SK-N-SH (cell line): ENCODE data around the gene ARHGAP4. TPM values are rescaled to one million over a fixed set of nuclear protein-coding genes. Genes with fewer than 3 reads are reported as not detected.

Source experiments
- CTCF ChIA-PET: fragments of 300-600, 350-600 bp; formaldehyde crosslinking; extraction: SDS; loops from one replicate; lab custom pipeline; 2021; lab: Yijun Ruan, JAX
- POLR2A ChIA-PET: fragments of 350-600 bp; sonication (Branson Sonifier 250); formaldehyde crosslinking; extraction: SDS; loops from one replicate; lab custom pipeline; 2020; ENCODE audit warnings: antibody characterized with exemption, inconsistent platforms; lab: Yijun Ruan, JAX
- DNase-seq: peaks from one replicate; pipeline ENCODE4 v3.0.0; 2012
- H2AFZ ChIP-seq: fragments of 200-600 bp; sonication (generic); 2 replicates; pipeline ENCODE4 v1.8.1; 2016; ENCODE audit warnings: antibody characterized with exemption, mild to moderate bottlenecking, low read depth
- H3F3A ChIP-seq: fragments of 200-600 bp; sonication (generic); replicated peaks from 2 replicates; pipeline ENCODE3; 2016; ENCODE audit warnings: antibody characterized with exemption, mild to moderate bottlenecking; ENCODE audit not compliant: insufficient read depth
- H3K27ac ChIP-seq, 2 experiments: fragments of 200-500 bp in 1 of 2; fragments of 200-600 bp in 1 of 2; sonication (Bioruptor generic) in 1 of 2; sonication (generic), shearing (Covaris generic) in 1 of 2; 2 replicates each; pipeline versions ENCODE4 v1.5.1 to v1.6.1; 2014 to 2016; ENCODE audit warnings: low read depth in 2 of 2, inconsistent platforms in 1 of 2, low read length in 1 of 2, mild to moderate bottlenecking in 1 of 2, mixed read lengths in 1 of 2
- H3K27me3 ChIP-seq: fragments of 200-600 bp; sonication (generic), shearing (Covaris generic); 2 replicates; pipeline ENCODE4 v1.6.1; 2016; ENCODE audit warnings: mixed run types; ENCODE audit not compliant: insufficient read depth
- H3K36me3 ChIP-seq, 2 experiments: fragments of 200-500 bp in 1 of 2; fragments of 200-600 bp in 1 of 2; sonication (Bioruptor generic) in 1 of 2; sonication (generic) in 1 of 2; replicated peaks in 1 of 2; 2 replicates each; pipeline versions ENCODE3 to v1.5.1; 2014 to 2016; ENCODE audit warnings: low read length in 1 of 2, mild to moderate bottlenecking in 1 of 2; ENCODE audit not compliant: insufficient read depth in 2 of 2, control insufficient read depth in 1 of 2
- H3K4me1 ChIP-seq, 2 experiments: fragments of 200-500 bp in 1 of 2; fragments of 200-600 bp in 1 of 2; sonication (Bioruptor generic) in 1 of 2; sonication (generic), shearing (Covaris generic) in 1 of 2; 2 replicates each; pipeline versions ENCODE4 v1.5.1 to v1.6.1; 2014 to 2016; ENCODE audit warnings: low read depth in 1 of 2, low read length in 1 of 2, mixed run types in 1 of 2; ENCODE audit not compliant: insufficient read depth in 2 of 2, control insufficient read depth in 1 of 2
- H3K4me2 ChIP-seq: fragments of 200-600 bp; sonication (generic), shearing (Covaris generic); 2 replicates; pipeline ENCODE4 v1.6.1; 2017; ENCODE audit warnings: mixed run types
- H3K4me3 ChIP-seq, 2 experiments: fragments of 200-500 bp in 1 of 2; fragments of 200-600 bp in 1 of 2; sonication (Bioruptor generic) in 1 of 2; sonication (generic), shearing (Covaris generic) in 1 of 2; 2 replicates each; pipeline versions ENCODE4 v1.5.1 to v1.8.1; 2014 to 2016; ENCODE audit warnings: low read depth in 2 of 2, inconsistent platforms in 1 of 2, low read length in 1 of 2, mild to moderate bottlenecking in 1 of 2, mixed read lengths in 1 of 2, moderate library complexity in 1 of 2
- H3K79me2 ChIP-seq: fragments of 200-600 bp; sonication (generic); 2 replicates; pipeline ENCODE4 v1.8.1; 2017; ENCODE audit warnings: mild to moderate bottlenecking; ENCODE audit not compliant: insufficient read depth
- H3K9ac ChIP-seq: fragments of 200-600 bp; sonication (generic); 2 replicates; pipeline ENCODE4 v1.6.1; 2017; ENCODE audit warnings: mixed run types
- H3K9me2 ChIP-seq: fragments of 200-600 bp; sonication (generic); 2 replicates; pipeline ENCODE4 v1.6.1; 2017; ENCODE audit warnings: mixed run types
- H3K9me3 ChIP-seq: fragments of 200-600 bp; sonication (generic); 2 replicates; pipeline ENCODE4 v1.6.1; 2017; ENCODE audit warnings: mixed run types, mild to moderate bottlenecking, moderate library complexity
- H4K20me1 ChIP-seq: fragments of 200-600 bp; sonication (generic); 2 replicates; pipeline ENCODE4 v1.6.1; 2017; ENCODE audit warnings: mild to moderate bottlenecking, mixed run types; ENCODE audit not compliant: insufficient read depth
- MXI1 ChIP-seq: IDR thresholded peaks from 2 replicates; pipeline ENCODE4 v1.6.1; 2012; ENCODE audit warnings: mild to moderate bottlenecking, low read depth, low read length, improper control_type of control experiment
- PBX3 ChIP-seq: IDR thresholded peaks from 2 replicates; pipeline ENCODE4; 2012
- POLR2AphosphoS5 ChIP-seq: IDR thresholded peaks from 2 replicates; pipeline ENCODE4 v1.6.1; 2012; ENCODE audit warnings: low read depth, low read length
- USF2 ChIP-seq: fragments of 150-350 bp; IDR thresholded peaks from 2 replicates; pipeline ENCODE4 v1.6.1; 2017; ENCODE audit warnings: antibody characterized with exemption, low read length, low read depth, borderline replicate concordance
- YY1 ChIP-seq: IDR thresholded peaks from 2 replicates; pipeline ENCODE4 v1.4.0; 2012; ENCODE audit warnings: low read depth, mild to moderate bottlenecking
- WGBS: methylation state at CpG from one replicate; pipeline ENCODE4 v1.1.6; 2017; ENCODE audit warnings: low lambda C conversion rate; 5-methylcytosine and 5-hydroxymethylcytosine counted together
- polyA plus RNA-seq, 3 experiments: library from polyadenylated mRNA; depleted of rRNA; stranded (reverse); fragments of >200 nt; gene quantifications; 2 replicates each; pipeline ENCODE4 v1.2.3, GENCODE V29; 2012
- TF ChIP-seq, protein P1 (sequence below): fragments of 150-350 bp; IDR thresholded peaks from 2 replicates; pipeline ENCODE4 v1.6.1; 2016; ENCODE audit warnings: mild to moderate bottlenecking, low read depth, low read length
- TF ChIP-seq, protein P2 (sequence below): IDR thresholded peaks from 2 replicates; pipeline ENCODE4 v1.4.0; 2012; ENCODE audit warnings: low read depth, borderline replicate concordance

The ARHGAP4 gene
- polyA plus RNA-seq, 1 of the 3 experiments (the other 2 are of a cell fraction), result 1.6 TPM

DNA sequence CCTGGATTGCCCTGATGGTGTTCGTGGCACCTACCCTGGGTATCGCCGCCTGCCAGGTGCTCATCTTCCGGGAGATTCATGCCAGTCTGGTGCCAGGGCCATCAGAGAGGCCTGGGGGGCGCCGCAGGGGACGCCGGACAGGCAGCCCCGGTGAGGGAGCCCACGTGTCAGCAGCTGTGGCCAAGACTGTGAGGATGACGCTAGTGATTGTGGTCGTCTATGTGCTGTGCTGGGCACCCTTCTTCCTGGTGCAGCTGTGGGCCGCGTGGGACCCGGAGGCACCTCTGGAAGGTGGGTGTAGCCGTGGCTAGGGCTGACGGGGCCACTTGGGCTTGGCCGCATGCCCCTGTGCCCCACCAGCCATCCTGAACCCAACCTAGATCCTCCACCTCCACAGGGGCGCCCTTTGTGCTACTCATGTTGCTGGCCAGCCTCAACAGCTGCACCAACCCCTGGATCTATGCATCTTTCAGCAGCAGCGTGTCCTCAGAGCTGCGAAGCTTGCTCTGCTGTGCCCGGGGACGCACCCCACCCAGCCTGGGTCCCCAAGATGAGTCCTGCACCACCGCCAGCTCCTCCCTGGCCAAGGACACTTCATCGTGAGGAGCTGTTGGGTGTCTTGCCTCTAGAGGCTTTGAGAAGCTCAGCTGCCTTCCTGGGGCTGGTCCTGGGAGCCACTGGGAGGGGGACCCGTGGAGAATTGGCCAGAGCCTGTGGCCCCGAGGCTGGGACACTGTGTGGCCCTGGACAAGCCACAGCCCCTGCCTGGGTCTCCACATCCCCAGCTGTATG, 19.7 kb downstream of the ARHGAP4 start:
- POLR2A ChIA-PET, result interaction anchor here (1.8 kb wide), 1 partner anchor 32 kb away, joined by 5 read pairs; no protein-coding TSS in a partner anchor
- CTCF ChIA-PET, result interaction anchor here (0.8 to 9.3 kb wide), 6 partner anchors 11 to 238 kb away, joined by 3 to 130 read pairs (median 3); partner anchors contain the start of gene ARHGAP4

More for the DNA sequence above, 19.7 kb downstream of the ARHGAP4 start:
- Histone ChIP-seq H3K4me1 (peaks cover 0 to 32% of the 10 kb centered on the region in 2 experiments; a peak in 1 of 4 replicates), H3K4me3 (no peak overlapping the region), H3K9me2 (no peaks in the 10 kb centered on the region), H3K27ac (no peak overlapping the region), H3K9me3 (no peaks in the 10 kb centered on the region), H3K79me2 (no peaks in the 10 kb centered on the region), H3K9ac (no peak overlapping the region), H3K27me3 (peaks cover 48% of the 10 kb centered on the region), H2AFZ (no peak overlapping the region), H3K36me3 (no peaks in the 10 kb centered on the region), H4K20me1 (no peaks in the 10 kb centered on the region), H3F3A (no peaks in the 10 kb centered on the region), H3K4me2 (no peak overlapping the region)
- WGBS, result 44% methylated on average over 17 of the region's 27 CpGs
- TF ChIP-seq YY1 (no peak), USF2 (no peak), PBX3 (no peak), POLR2AphosphoS5 (no peak), MXI1 (no peak)
- TF ChIP-seq, protein P1, sequence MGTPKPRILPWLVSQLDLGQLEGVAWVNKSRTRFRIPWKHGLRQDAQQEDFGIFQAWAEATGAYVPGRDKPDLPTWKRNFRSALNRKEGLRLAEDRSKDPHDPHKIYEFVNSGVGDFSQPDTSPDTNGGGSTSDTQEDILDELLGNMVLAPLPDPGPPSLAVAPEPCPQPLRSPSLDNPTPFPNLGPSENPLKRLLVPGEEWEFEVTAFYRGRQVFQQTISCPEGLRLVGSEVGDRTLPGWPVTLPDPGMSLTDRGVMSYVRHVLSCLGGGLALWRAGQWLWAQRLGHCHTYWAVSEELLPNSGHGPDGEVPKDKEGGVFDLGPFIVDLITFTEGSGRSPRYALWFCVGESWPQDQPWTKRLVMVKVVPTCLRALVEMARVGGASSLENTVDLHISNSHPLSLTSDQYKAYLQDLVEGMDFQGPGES, result no peak
- TF ChIP-seq, protein P2, sequence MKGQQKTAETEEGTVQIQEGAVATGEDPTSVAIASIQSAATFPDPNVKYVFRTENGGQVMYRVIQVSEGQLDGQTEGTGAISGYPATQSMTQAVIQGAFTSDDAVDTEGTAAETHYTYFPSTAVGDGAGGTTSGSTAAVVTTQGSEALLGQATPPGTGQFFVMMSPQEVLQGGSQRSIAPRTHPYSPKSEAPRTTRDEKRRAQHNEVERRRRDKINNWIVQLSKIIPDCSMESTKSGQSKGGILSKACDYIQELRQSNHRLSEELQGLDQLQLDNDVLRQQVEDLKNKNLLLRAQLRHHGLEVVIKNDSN, result no peak
- DNase-seq, result no peak
